HEK293 (cell line): ENCODE measurements around the gene RTTN.

Source experiments
- CTCF ChIA-PET: fragments of 350-600 bp; formaldehyde crosslinking; extraction: SDS; loops from one replicate; lab custom pipeline; 2021; ENCODE audit warnings: antibody characterized with exemption; lab: Yijun Ruan, JAX
- POLR2A ChIA-PET: fragments of 300-600 bp; formaldehyde crosslinking; extraction: SDS; loops from one replicate; lab custom pipeline; 2020; ENCODE audit warnings: antibody characterized with exemption, inconsistent platforms; lab: Yijun Ruan, JAX
- H3K27ac ChIP-seq: fragments of 200-500 bp; sonication (Bioruptor generic); 2 replicates; pipeline ENCODE4 v1.5.1; 2014; ENCODE audit warnings: low read depth, low read length, control low read depth, inconsistent platforms; ENCODE audit errors: extremely low read depth
- H3K36me3 ChIP-seq, 2 experiments: fragments of 200-500 bp in 1 of 2; sonication (Bioruptor generic) in 1 of 2; 1 replicate in 1 of 2; 2 replicates in 1 of 2; pipeline ENCODE4 v1.5.1; 2014 to 2017; ENCODE audit warnings: inconsistent platforms in 2 of 2, low read length in 2 of 2; ENCODE audit not compliant: control insufficient read depth in 2 of 2, insufficient read depth in 1 of 2
- H3K4me1 ChIP-seq: fragments of 200-500 bp; sonication (Bioruptor generic); 2 replicates; pipeline ENCODE4 v1.5.1; 2014; ENCODE audit warnings: mild to moderate bottlenecking, low read length, inconsistent platforms; ENCODE audit not compliant: control insufficient read depth, insufficient read depth
- H3K4me3 ChIP-seq: 2 replicates; pipeline ENCODE4 v1.5.1; 2011; ENCODE audit warnings: low read depth, mild to moderate bottlenecking, control low read depth, low read length, moderate library complexity
- H3K9me3 ChIP-seq: fragments of 200-500 bp; sonication (Bioruptor generic); 2 replicates; pipeline ENCODE4 v1.5.1; 2014; ENCODE audit warnings: low read depth, low read length, inconsistent platforms; ENCODE audit not compliant: control insufficient read depth, insufficient read depth
- GLI2 ChIP-seq: fragments of 450-650 bp; formaldehyde crosslinking; IDR thresholded peaks from 2 replicates; pipeline ENCODE4; 2017; ENCODE audit warnings: missing biosample characterization, missing genetic modification characterization, low read depth, borderline replicate concordance
- MYNN ChIP-seq: fragments of 450-650 bp; formaldehyde crosslinking; IDR thresholded peaks from 2 replicates; pipeline ENCODE4 v1.5.1; 2016; ENCODE audit warnings: missing biosample characterization, missing genetic modification characterization, borderline replicate concordance
- REPIN1 ChIP-seq: fragments of 450-650 bp; formaldehyde crosslinking; IDR thresholded peaks from 2 replicates; pipeline ENCODE4 v1.5.1; 2017; ENCODE audit warnings: missing biosample characterization, missing genetic modification characterization, low read depth
- ZBTB8A ChIP-seq: fragments of 450-650 bp; formaldehyde crosslinking; IDR thresholded peaks from 2 replicates; pipeline ENCODE4 v1.5.1; 2016; ENCODE audit warnings: missing biosample characterization, missing genetic modification characterization
- ZFP37 ChIP-seq: fragments of 450-650 bp; formaldehyde crosslinking; IDR thresholded peaks from 2 replicates; pipeline ENCODE4 v1.5.1; 2016; ENCODE audit warnings: missing biosample characterization, missing genetic modification characterization
- ZNF155 ChIP-seq: fragments of 450-650 bp; formaldehyde crosslinking; IDR thresholded peaks from 2 replicates; pipeline ENCODE4 v1.5.1; 2016; ENCODE audit warnings: missing biosample characterization, missing genetic modification characterization
- ZNF223 ChIP-seq: fragments of 450-650 bp; formaldehyde crosslinking; IDR thresholded peaks from 2 replicates; pipeline ENCODE4 v1.5.1; 2016; ENCODE audit warnings: missing biosample characterization, missing genetic modification characterization
- ZNF335 ChIP-seq: fragments of 450-650 bp; formaldehyde crosslinking; conservative IDR thresholded peaks from 2 replicates; pipeline ENCODE4 v1.5.1; 2016; ENCODE audit warnings: missing biosample characterization, missing genetic modification characterization
- ZNF560 ChIP-seq: fragments of 450-650 bp; formaldehyde crosslinking; IDR thresholded peaks from 2 replicates; pipeline ENCODE4 v1.5.1; 2017; ENCODE audit warnings: missing biosample characterization, missing genetic modification characterization, borderline replicate concordance
- ZNF610 ChIP-seq: fragments of 450-650 bp; formaldehyde crosslinking; IDR thresholded peaks from 2 replicates; pipeline ENCODE4 v1.5.1; 2016; ENCODE audit warnings: missing biosample characterization, missing genetic modification characterization, borderline replicate concordance
- ZNF677 ChIP-seq: fragments of 450-650 bp; IDR thresholded peaks from 2 replicates; pipeline ENCODE4 v1.5.0; 2018; ENCODE audit warnings: missing biosample characterization, mild to moderate bottlenecking, missing genetic modification characterization, moderate library complexity
- ZNF785 ChIP-seq: fragments of 450-650 bp; formaldehyde crosslinking; IDR thresholded peaks from 2 replicates; pipeline ENCODE4 v1.5.1; 2016; ENCODE audit warnings: missing biosample characterization, missing genetic modification characterization
- ZNF791 ChIP-seq: fragments of 450-650 bp; formaldehyde crosslinking; IDR thresholded peaks from 2 replicates; pipeline ENCODE4 v1.5.1; 2016; ENCODE audit warnings: missing biosample characterization, missing genetic modification characterization
- TF ChIP-seq, protein P1 (sequence below): sonication (generic); formaldehyde crosslinking; IDR thresholded peaks from 2 replicates; pipeline ENCODE4 v1.8.1; 2022; ENCODE audit warnings: mild to moderate bottlenecking, moderate library complexity, missing genetic modification reagents
- TF ChIP-seq, protein P2 (sequence below): fragments of 450-650 bp; formaldehyde crosslinking; IDR thresholded peaks from 2 replicates; pipeline ENCODE4 v1.5.1; 2016; ENCODE audit warnings: missing biosample characterization, missing genetic modification characterization
- TF ChIP-seq, protein P3 (sequence below): fragments of 450-650 bp; formaldehyde crosslinking; IDR thresholded peaks from 2 replicates; pipeline ENCODE4 v1.5.1; 2017; ENCODE audit warnings: missing biosample characterization, mild to moderate bottlenecking, missing genetic modification characterization, moderate library complexity
- TF ChIP-seq, protein P4 (sequence below): fragments of 450-650 bp; formaldehyde crosslinking; IDR thresholded peaks from 2 replicates; pipeline ENCODE4 v1.5.1; 2016; ENCODE audit warnings: missing biosample characterization, missing genetic modification characterization

RTTN gene

GRCh38 chr18:69956057-69956456 is 249.4 kb downstream of the RTTN start (continued):
- TF ChIP-seq, protein P1, sequence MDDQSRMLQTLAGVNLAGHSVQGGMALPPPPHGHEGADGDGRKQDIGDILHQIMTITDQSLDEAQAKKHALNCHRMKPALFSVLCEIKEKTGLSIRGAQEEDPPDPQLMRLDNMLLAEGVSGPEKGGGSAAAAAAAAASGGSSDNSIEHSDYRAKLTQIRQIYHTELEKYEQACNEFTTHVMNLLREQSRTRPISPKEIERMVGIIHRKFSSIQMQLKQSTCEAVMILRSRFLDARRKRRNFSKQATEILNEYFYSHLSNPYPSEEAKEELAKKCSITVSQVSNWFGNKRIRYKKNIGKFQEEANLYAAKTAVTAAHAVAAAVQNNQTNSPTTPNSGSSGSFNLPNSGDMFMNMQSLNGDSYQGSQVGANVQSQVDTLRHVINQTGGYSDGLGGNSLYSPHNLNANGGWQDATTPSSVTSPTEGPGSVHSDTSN (CRISPR knock-in tag) = no peak
- TF ChIP-seq, protein P2, sequence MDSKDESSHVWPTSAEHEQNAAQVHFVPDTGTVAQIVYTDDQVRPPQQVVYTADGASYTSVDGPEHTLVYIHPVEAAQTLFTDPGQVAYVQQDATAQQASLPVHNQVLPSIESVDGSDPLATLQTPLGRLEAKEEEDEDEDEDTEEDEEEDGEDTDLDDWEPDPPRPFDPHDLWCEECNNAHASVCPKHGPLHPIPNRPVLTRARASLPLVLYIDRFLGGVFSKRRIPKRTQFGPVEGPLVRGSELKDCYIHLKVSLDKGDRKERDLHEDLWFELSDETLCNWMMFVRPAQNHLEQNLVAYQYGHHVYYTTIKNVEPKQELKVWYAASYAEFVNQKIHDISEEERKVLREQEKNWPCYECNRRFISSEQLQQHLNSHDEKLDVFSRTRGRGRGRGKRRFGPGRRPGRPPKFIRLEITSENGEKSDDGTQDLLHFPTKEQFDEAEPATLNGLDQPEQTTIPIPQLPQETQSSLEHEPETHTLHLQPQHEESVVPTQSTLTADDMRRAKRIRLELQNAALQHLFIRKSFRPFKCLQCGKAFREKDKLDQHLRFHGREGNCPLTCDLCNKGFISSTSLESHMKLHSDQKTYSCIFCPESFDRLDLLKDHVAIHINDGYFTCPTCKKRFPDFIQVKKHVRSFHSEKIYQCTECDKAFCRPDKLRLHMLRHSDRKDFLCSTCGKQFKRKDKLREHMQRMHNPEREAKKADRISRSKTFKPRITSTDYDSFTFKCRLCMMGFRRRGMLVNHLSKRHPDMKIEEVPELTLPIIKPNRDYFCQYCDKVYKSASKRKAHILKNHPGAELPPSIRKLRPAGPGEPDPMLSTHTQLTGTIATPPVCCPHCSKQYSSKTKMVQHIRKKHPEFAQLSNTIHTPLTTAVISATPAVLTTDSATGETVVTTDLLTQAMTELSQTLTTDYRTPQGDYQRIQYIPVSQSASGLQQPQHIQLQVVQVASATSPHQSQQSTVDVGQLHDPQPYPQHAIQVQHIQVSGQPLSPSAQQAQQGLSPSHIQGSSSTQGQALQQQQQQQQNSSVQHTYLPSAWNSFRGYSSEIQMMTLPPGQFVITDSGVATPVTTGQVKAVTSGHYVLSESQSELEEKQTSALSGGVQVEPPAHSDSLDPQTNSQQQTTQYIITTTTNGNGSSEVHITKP = no peak

DNA sequence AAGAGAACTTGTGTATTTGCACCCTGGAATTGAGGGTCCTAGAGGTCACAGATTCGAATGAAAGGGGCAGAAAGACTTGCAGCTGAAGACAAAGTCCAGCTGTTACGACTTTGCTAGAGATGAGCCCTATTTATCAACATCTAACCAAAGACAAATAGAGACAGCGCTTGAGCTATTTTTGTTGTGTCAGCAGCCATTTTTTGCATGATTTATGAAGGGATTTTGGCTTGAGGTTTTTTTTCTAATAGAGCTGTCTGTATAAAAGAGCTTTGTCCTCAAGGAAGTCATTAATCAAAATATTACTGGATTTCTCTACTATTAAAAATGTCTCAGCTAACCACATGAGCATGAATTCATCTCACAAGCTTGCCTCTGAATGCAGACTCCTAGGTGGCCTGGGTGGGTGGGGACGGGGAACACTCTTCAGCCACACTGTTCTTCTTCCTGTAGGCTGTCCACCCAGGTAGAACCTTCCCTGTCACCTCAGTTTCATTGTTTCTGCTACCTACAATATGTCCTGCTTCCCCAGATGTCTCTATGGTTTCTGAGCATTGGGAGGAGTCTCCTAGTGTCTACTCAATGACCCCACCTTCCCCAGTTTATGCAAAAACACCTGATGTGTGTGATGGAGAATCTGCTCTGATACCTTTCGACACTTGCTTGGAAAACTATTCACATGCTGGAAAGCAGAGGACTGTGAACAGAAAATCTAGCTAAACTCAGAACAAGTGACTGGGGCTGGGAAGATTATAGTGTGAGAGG is 250.6 kb downstream of the RTTN start:
- CTCF ChIA-PET = no interaction called here
- Histone ChIP-seq H3K36me3 (no peaks in the 10 kb centered on the region), H3K4me3 (no peak overlapping the region), H3K9me3 (no peaks in the 10 kb centered on the region), H3K27ac (no peak overlapping the region), H3K4me1 (no peaks in the 10 kb centered on the region)
- POLR2A ChIA-PET = interaction anchor here (0.7 kb wide), 1 partner anchor 126 kb away, joined by 5 read pairs; no protein-coding TSS in a partner anchor
- TF ChIP-seq MYNN (tag by site-specific recombination) (no peak), ZNF791 (no peak), GLI2 (tag by site-specific recombination) (no peak), ZNF610 (tag by site-specific recombination) (no peak), ZNF677 (tag by site-specific recombination) (no peak), ZNF155 (tag by site-specific recombination) (no peak), ZNF223 (tag by site-specific recombination) (no peak), ZNF335 (tag by site-specific recombination) (no peak)
- TF ChIP-seq, protein P3, sequence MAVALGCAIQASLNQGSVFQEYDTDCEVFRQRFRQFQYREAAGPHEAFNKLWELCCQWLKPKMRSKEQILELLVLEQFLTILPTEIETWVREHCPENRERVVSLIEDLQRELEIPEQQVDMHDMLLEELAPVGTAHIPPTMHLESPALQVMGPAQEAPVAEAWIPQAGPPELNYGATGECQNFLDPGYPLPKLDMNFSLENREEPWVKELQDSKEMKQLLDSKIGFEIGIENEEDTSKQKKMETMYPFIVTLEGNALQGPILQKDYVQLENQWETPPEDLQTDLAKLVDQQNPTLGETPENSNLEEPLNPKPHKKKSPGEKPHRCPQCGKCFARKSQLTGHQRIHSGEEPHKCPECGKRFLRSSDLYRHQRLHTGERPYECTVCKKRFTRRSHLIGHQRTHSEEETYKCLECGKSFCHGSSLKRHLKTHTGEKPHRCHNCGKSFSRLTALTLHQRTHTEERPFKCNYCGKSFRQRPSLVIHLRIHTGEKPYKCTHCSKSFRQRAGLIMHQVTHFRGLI = no peak

DNA sequence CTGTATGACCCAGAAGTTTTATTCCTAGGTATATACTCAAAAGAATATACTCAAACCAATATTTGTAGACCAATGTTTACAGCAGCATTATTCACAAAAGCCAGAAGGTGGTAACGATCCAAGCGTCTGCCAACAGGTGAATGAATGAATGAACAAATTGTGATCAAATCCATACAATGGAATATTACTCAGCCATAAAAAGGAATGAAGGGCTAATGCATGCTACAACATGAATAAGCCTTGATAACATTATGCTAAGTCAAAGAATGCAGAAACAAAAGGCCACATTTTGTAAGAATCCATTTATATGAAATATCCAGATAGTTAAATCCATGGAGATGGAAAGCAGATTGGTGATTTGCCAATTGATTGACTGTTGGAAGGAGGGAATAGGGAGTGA is 252.3 kb downstream of the RTTN start:
- ChIA-PET CTCF (no interaction called here), POLR2A (no interaction called here)
- no peaks in the 10 kb centered on the region for H3K9me3 ChIP-seq
- no peak overlapping the region for H3K27ac ChIP-seq
- H3K4me3 ChIP-seq = no peak overlapping the region
- H3K36me3 ChIP-seq = no peaks in the 10 kb centered on the region
- H3K4me1 ChIP-seq = no peaks in the 10 kb centered on the region
- no peak for TF ChIP-seq ZNF560
- no peak for TF ChIP-seq REPIN1 (tag by site-specific recombination)
- TF ChIP-seq, protein P4, sequence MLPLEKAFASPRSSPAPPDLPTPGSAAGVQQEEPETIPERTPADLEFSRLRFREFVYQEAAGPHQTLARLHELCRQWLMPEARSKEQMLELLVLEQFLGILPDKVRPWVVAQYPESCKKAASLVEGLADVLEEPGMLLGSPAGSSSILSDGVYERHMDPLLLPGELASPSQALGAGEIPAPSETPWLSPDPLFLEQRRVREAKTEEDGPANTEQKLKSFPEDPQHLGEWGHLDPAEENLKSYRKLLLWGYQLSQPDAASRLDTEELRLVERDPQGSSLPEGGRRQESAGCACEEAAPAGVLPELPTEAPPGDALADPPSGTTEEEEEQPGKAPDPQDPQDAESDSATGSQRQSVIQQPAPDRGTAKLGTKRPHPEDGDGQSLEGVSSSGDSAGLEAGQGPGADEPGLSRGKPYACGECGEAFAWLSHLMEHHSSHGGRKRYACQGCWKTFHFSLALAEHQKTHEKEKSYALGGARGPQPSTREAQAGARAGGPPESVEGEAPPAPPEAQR = no peak
- TF ChIP-seq ZFP37 = no peak
- no peak for TF ChIP-seq ZBTB8A (tag by site-specific recombination)
- no peak for TF ChIP-seq ZNF785 (tag by site-specific recombination)
